Peyer's patch (tissue), 4 donors: ENCODE results near the gene CDCP2.

Experiments
- POLR2A ChIP-seq, 2 donors: fragments of 450-650 bp; IDR thresholded peaks; one replicate each; pipeline ENCODE4 v1.5.1; 2017; ENCODE audit warnings: antibody characterized with exemption in 2 of 2, mild to moderate bottlenecking in 2 of 2, moderate library complexity in 2 of 2
- TF ChIP-seq, protein P1 (sequence below), 6 experiments: fragments of 450-650 bp in 4 of 6; fragments of 200-600 bp in 2 of 6; sonication (generic) in 1 of 6; IDR thresholded peaks; one replicate each; pipeline ENCODE4 v1.5.1; 2017 to 2019; ENCODE audit warnings: antibody characterized with exemption in 6 of 6, mild to moderate bottlenecking in 3 of 6, moderate library complexity in 1 of 6

- TF ChIP-seq, protein P1, sequence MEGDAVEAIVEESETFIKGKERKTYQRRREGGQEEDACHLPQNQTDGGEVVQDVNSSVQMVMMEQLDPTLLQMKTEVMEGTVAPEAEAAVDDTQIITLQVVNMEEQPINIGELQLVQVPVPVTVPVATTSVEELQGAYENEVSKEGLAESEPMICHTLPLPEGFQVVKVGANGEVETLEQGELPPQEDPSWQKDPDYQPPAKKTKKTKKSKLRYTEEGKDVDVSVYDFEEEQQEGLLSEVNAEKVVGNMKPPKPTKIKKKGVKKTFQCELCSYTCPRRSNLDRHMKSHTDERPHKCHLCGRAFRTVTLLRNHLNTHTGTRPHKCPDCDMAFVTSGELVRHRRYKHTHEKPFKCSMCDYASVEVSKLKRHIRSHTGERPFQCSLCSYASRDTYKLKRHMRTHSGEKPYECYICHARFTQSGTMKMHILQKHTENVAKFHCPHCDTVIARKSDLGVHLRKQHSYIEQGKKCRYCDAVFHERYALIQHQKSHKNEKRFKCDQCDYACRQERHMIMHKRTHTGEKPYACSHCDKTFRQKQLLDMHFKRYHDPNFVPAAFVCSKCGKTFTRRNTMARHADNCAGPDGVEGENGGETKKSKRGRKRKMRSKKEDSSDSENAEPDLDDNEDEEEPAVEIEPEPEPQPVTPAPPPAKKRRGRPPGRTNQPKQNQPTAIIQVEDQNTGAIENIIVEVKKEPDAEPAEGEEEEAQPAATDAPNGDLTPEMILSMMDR (IDR thresholded peaks at IDR 0.05), result no peak
- no peak for TF ChIP-seq POLR2A (IDR thresholded peaks at IDR 0.05)
These were observed 28.3 kb downstream of the CDCP2 start for GRCh38 chr1:54124472-54124871.
